GM15510 (cell line): ENCODE measurements around the gene RAB37.
A peak's percentile ranks its signal among the peaks of the same experiment; 100 is the strongest.

Experiments used
- POLR2A ChIP-seq: IDR thresholded peaks from 3 replicates; pipeline ENCODE4 v1.6.1; 2011; ENCODE audit warnings: borderline replicate concordance; ENCODE audit not compliant: insufficient read length; ENCODE audit errors: extremely low read depth

Gene RAB37

DNA sequence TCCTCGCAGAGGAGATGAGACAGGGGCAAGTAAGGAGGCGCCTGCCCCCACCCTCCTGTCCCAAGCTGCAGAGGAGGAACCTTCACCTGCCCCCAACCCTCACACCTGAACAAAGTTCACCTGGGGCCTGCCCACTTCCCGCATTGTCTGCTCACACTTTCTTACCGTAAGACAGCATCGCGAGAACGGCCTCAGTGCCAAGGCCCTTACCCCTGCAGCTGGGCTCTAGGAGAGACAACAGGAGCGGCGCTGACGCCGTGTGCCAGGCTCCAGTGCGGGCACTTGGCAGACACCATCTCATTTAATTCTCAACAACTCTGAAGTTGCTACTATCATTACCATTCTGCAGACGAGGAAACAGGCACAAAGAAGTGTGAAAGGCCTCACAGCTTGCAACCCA is 35.0 kb downstream of the RAB37 start:
- no peak for TF ChIP-seq POLR2A

DNA sequence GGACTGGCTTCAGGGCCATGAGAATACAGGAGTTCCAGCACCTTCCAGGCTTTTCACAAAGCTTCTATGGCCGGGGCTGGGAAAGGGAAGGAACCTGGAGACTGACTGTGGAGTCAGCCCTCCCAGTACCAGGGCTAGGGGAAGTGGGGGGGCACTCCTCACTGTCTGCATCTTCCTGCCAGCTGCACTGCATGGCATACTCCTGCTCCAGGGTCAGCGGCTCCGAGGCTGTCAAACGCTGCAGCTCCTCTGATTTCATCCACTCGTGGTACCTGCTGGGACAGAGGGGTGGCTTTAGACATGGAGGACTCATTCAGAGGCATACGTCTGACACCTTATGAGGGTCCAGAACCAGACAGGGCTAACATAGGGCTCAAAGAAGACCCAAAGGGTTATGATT is 36.4 kb downstream of the RAB37 start:
- TF ChIP-seq POLR2A: no peak

DNA sequence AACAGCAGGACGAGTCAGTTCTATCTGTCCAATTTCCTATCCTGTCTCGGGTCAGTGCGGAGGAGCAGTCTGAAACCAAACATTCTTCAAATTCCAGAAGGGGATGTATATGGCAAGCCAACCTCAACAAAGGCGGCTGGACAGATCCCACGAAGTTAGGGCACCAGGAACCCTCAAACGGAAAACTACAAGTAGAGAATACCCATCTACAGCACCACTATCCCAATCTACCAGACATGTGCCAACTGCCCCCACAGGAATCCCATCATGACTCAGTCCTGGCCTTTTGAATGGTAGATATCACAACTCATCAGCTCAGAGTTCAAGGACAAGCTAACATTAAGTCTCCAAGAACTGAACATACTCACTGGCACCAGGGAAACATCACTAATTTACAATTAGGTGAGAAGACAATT is 36.8 kb downstream of the RAB37 start:
- no peak for TF ChIP-seq POLR2A

DNA sequence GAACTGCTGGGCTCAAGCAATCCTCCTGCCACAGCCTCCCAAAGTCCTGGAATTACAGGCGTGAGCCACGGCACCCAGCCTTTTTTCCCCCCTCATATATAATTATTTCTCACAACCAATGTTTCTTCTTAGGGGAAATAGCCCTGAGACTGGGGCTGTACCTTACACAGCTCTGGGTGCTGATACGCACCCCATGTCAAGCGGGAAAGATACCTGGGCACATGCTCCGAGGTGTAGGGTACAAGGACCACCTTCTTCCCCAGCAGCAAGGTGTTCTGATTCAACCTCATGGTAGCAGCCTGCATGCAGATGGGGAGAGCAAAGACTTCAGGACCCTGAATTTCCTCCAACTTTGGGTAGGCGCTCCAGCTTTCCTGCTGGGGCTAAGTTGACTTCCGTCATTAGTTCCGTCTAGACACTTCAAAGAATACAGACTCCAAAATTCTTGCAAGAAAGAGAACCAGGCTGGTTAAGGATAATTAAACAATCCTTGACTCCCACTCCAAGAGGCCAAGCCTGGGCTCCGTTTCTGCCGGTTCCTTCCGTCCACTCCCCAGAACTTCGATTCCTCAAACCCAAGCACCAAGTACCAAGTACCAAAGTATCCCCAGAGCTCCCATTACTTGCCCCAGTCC is 38.5 kb downstream of the RAB37 start:
- no peak for TF ChIP-seq POLR2A

DNA sequence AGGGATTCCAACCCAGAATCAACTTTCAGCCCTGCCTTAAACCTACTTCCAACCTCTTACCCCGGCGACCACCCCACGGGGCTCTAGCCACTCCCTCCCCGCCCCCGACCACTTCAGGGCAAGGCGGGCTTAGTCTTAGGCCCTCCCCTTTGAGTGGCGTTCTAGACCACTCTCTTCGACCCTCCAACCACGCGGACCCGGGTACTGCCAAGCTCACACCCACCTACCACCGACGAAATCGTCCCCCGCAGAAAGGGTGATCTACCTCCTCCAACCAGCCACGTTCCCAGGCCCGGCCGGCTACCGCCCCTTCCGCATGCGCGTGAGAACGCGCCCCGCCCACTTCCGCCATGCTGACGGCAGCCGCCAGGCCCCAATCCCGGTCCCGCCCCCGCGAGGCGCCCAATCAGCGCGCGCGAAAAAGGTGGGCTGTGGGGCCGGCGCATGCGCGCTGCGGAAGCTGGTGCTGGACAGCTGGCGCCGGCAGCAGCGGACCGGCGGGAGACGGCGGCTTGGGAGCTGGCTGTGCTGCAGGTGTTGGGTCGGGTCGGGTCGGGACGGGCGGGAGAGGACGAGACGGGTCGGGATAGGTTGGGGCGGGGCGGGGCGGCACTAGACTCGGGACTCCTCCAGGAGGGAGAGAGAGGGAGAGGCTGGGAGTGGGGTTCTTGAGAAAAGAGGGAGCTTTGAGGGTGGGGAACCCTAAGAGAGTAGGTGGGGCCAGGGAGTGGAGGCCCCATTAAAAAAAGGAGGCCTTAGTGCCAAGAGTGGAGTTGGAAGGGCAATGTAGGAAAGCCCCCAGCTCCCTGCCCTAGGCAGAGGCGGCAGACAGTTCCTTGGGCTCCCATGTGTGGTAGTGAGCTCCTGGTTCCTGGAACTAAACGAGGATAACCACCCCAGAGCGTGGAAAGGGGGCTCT is 39.2 kb downstream of the RAB37 start, which contains the start of gene NAT9:
NAT9 (minus strand) TSS at position 302 of the 919 bp plus-strand sequence. CDS start 647 bp downstream, outside the sequence.
- peak; percentile 87 for TF ChIP-seq POLR2A

DNA sequence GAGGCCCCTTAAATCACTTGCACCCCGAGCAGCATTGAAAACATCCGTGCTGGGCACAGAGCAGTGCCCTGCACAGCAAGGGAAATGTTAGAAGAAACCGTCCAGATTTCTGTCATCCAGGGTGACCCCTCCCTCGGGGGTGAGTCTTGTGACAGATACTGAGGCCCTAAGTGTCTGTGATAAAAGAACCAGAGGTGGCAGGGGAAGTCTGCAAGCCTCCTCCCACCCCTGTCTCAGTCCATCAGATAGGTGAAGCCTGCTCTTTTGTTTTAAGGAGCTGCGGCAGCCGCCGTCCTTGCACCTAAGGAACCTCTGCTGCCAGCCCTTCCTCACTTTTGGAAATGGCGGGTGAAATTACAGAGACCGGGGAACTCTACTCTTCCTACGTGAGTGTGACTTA is 39.9 kb downstream of the RAB37 start:
- TF ChIP-seq POLR2A: no peak

DNA sequence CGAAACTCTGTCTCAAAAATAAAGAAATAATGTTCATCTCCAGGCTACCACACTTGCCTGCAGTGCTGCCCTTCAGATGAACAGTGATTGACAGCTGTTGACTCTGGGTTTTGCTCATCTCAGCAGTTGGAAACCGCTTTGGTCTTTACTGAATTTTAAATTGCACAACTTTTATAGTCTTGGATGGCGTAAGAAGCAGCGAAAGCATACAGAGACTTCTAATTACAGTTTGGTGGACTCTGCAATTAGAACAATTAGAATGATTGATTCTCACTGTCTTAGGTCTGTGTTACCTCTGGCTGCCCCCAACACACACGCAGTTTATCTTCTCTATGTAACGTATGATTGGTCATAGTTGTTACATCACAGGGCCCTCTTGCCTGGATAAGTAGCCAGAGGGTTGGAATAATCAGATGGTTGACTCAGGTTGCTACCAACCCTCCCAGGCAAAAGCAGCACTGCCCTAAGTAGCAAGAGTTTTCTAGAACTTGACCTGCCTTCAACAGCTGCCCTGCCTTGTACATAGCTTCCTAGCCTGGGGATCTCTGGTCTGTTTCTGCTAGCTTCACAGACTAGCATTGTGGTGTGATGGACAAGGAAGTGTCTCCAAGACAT is 41.0 kb downstream of the RAB37 start:
- no peak for TF ChIP-seq POLR2A

DNA sequence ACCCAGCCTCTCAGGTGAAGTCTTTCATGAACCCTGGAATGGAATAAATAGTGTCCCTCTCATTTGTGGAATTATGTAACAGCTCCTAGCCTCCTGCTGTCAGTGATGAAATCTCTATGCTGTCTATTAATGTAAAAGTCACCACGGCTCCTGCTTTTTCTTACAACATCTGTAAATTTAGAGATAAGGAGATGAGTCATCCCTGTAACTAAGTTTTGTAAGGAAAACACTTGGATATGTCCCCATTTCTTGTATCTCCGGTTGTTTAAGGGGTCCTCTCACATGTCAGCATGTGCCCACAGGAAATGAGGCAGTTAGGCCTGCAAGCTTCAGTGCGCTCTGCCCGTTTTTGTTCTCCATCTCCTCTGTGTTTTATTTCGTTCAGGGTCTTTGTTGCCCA is 41.9 kb downstream of the RAB37 start:
- no peak for TF ChIP-seq POLR2A

DNA sequence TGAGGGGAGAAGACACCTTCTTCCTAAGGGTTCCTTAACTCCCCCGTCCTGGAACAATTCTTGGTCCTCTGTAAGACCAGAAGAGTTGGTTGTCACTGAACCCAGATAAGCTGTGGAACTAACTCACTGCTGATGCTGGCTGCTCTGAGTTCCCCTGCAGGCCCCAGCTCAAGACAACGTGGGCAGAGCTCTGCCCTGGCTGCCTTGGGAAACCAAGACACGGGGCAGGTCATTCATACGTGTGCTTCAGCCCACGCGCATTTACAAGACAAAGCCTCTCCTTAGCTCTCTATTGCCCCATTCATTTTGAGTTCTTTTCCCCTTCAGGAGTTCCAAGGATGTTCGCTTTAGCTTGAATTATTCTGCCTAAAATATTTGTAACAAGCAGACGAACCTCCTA is 42.4 kb downstream of the RAB37 start:
- TF ChIP-seq POLR2A: no peak

DNA sequence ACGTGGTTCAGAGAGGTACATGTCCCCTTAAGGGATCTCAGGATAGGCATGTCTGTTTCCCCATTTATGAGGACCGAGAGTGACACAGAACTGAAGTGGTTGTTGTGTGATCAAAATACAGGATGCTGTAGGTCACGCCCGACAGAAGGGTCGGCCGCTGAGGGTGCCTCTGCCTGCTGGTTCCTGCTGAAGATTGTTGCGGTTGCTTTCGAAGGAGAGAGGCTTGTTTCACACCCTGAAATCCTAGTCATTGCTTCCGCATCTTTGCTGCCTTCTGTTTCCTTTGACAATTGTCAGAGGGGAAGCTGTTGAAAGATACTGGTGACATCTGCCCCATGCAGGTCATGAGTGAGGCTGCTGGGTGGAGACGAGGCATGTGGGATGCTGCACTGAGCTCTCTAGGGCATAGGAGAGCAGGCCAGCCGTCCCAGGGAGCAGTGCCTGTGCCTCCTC is 42.9 kb downstream of the RAB37 start:
- TF ChIP-seq POLR2A: no peak

DNA sequence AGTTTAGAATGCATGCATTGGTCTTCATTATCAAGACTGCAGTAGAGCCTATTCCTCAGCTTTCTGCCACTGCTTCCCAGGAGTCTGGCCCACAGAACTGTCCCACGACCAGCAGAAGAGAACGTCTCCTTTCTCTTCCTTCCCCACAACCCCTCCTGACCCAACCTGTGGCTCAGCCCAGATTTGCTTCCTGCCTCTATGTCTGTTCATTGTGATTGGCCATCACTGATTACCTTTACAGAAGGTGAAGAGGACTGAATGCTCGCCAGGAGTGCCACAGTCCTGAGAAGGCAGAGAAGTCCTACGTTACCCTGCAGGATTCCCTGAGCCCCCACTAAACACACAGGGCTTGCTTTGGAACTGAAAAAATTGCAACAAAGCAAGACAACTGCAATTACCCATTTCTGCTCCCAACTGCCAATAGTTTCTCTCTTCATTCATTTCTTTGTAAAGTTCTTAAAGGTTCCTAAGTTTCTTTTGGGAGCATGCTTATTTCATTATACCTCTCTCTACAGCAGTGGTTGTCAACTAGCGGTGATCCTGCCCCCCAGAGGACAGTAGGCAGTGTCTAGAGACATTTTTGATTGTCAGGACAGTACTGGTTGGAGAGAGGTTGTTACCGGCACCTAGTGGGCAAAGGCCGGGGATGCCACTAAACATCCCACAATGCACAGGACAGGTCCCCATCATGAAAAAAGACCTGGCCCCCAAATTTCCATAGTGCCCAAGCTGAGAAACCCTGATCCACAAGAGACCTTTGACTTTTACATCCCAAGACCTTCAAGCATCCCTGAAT is 43.6 kb downstream of the RAB37 start:
- no peak for TF ChIP-seq POLR2A

DNA sequence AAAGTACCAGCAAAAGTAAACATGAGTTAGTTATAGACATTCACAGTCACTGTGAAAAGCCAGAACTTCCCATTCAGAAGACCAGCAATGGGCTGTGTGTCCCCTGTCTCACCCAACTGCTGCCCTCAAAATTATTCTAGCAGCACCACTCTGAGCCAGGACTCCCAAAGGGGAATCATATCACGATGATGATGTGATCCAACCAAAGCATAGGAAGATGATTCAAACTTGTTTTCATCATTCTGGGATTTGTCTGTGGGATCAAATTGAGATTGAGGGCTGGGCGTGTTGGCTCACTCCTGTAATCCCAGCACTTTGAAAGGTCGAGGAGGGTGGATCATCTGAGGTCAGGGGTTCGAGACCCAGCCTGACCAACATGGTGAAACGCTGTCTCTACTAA is 45.5 kb downstream of the RAB37 start:
- TF ChIP-seq POLR2A: no peak

DNA sequence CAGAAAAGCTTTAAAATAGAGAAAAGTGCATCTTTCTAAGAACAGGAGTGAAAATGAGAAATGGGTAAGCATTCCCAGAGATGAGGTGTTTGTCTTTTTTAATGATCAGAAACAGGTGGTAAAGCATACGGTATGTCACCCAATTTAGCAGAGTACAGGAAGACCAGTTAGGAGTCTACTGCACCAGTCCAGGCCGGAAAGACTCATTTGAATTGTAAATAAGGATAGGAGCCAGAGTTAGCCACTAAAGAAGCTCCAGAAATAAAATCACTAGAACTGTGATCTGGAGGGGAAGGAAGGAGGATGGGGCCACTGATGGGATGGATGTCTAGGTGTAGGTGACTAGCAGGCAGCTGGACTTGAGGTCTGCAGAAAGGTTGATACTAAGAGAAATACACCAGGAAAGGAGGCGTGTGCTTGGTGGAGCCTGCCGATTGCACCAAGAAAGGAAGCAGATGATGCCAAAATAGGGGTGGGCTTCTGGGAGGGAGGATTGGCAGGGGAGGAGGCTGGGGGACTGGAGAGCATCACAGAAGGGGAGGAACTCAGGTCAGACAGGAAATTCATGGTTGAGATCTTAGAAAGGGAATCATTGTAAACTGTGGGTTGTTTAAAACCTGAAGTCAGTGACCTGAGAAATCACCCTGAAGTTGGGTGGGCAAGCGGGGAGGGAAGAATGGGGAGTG is 47.2 kb downstream of the RAB37 start:
- no peak for TF ChIP-seq POLR2A

DNA sequence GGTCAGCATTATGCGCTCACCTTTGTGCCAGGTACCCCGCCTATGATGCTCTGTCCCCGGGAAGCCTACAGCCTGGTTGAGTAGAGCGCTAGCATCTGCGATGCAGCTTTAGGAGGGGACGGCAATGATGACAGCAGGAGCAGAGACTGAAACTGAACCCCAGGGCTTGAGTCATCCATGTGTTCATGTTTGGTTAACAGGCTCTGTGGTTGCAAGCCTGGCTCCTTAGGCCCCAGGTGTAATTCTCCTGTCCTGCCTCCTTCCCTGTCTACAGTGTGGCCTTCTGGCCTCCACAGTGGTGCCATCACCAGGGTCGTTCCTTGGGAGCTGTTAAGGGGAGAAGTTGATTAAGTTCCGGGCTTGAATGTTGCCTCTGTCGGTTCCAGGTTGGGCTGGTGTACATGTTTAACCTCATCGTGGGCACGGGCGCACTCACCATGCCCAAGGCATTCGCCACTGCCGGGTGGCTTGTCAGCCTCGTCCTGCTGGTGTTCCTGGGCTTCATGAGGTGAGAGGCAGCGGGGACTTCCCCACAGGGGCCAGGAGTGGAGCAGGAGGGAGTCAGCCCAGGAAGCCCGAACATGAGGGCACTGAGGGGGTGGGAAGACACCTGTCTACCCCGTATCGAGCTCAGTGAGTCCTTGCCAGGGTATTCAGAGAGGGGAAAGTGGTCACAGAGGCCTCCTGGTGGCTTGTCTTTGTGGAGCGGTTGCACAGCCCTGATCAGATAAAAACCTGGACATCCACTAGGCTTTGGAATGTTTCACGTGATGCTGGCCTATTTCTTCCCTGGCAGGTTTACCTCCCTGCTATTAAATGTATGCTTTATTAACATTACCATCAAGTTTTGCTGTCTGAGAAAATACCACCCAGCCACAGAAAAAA is 48.3 kb downstream of the RAB37 start:
- TF ChIP-seq POLR2A: no peak

DNA sequence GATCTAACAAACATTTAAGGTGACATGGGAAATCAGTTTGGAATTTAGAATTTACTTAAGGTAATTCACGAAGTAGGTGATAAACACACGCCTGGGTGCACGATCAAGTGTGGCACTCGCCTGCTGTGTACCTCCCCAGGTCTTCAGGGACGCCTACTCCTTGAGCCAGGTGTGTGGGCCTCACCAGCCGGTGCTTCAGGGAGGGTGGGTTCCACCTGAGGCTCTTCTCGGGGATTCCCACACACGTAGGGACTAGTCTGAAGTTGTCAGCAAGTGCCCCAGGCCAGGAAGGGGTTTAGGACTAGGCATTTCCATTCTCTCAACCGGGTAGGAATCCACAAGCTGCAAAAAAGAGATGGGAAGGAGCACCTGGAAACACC is 48.9 kb downstream of the RAB37 start:
- no peak for TF ChIP-seq POLR2A
